GM21576 (cell line): ENCODE results near the gene C2CD4C.
"Not testable (repeated sequence)": the region's sequence is repeated elsewhere in the genome, so short reads cannot be mapped to it uniquely, and the experiment has no call there.

Source experiments
- ATAC-seq: cut with Tn5 transposase; IDR thresholded peaks from one replicate; pipeline ENCODE4 v1.9.1; 2021; ENCODE audit warnings: mild to moderate bottlenecking, moderate library complexity; ENCODE audit not compliant: unreplicated experiment

The C2CD4C gene

DNA sequence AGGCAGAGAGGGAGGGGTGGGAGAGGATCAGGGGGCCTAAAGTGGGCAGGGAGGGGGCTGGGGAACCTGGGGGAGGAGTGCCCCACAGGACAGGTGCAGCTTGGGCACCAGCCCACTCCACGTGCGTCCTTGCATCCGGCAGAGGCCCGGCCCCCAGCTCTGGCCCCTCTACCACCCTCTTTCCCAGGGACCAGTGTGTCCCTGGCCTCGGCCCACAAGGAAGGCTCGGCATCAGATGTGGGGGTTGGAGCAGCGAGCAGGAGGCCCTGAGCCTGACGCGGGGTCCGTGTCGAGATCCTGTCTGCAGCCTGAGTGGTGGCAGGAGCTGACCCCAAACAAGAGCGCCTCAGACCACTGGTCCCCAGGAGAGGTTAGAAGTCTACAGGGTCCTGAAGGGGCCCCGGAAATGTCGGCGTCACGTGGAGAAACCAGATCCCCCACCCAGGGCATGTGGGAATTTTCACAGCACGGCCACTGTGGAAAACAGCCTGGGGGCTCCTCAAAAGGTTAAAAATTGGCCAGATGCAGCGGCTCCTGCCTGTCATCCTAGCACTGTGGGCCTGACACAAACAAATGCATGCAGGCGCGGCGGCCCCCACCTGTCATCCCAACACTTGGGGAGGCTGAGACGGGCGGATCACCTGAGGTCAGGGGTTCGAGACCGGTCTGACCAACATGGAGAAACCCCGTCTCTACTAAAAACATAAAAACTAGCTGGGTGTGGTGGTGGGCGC is 30.4 kb upstream of the C2CD4C start:
- no peak for ATAC-seq

DNA sequence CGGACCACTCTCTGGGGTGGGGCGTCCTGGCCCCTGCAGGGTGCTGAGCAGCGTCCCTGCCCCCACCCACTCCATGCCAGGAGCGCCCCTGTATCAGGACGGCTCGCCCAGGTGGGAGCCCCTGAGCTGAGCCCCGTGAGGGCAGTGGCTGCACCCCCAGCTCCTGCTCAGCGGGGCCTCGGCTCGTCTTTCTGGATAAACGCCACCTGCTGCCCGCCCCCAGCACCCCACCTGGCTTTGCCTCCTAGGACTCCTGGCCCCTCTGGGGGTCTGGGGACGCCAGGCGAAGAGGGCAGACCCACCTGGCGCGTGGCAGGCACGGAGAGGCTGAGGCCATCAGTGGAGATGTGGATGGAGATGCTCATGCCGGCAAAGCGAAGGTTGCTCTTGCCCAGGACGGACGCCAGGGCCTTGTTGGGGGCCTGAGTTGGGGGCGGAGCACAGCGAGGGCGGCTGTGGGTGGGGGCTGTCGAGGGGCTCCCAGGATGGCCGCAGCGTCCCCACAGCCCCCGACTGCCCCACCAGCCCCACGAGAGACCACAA is 29.5 kb upstream of the C2CD4C start:
- ATAC-seq: no peak

DNA sequence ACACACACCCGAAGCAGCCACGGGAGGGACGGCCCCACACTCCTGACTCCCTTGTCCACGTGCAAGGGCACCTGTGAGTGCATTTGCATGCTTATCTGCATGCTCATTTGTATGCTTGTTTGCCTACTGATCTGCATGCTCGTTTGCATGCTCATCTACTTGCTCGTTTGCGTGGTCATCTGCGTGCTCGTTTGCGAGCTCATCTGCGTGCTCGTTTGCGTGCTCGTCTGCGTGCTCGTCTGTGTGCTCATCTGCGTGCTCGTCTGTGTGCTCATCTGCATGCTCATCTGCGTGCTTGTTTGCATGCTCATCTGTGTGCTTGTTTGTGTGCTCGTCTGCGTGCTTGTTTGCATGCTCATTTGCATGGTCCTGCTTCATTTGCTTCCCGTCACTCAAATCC is 28.1 kb upstream of the C2CD4C start:
- ATAC-seq: no peak

DNA sequence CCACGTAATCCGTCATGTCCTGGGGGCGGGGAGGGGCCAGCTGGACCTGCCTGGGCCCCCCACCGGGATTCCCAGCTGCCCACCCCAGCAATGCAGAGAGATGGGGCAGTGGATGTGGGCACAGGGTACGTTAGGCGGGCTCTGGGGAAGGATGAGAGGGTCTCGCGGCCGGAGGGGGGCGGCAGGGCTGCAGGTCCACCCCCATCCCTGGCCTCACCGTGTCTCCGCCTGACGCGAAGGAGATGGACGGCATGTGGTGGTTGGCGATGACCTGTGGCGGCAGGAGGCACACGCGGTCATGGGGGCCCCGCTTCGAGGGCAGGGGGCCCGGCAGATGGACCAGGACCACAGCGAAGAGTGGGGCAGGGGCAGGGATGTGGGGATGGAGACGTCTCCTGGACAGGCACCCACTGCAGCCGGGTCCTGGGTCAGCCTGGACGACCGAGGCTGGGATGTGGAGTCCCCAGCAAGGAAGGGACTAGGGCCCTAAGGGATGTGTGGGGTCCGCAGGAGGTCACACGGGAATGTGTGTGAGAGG is 27.5 kb upstream of the C2CD4C start:
- no peak for ATAC-seq

DNA sequence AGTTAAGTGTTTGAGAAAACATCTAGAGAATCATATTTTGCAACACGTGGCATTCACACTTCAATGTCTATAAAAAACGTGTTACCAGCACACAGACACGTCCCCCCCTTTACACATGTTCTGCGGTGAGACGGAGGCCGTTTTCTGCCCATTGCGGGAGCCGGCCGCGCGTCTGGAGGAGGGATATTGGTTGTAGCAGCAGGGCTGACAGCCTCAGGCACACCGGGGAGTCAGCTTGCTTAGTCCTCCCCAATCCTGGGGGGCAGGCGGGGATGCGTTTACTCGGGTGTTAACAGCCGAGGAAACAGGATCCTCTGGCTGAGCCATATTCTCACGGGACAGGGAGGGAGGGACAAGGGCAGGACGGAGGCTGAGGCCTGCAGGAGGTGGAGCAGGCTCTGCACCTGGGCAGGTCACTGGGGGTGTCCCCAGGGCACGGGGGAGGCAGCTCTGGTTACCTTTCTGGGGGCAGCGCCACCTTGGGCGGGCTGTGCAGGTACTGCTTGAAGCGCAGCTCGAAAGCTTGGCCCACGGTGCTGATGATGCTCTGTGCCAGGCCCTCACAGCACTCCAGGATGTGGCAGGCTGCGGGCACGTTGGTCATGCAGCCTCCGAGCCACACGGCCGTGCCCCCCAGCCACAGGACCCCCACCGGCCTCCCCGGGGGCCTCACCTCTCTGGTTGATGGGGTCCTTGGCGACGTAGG is 26.9 kb upstream of the C2CD4C start:
- ATAC-seq: no peak

DNA sequence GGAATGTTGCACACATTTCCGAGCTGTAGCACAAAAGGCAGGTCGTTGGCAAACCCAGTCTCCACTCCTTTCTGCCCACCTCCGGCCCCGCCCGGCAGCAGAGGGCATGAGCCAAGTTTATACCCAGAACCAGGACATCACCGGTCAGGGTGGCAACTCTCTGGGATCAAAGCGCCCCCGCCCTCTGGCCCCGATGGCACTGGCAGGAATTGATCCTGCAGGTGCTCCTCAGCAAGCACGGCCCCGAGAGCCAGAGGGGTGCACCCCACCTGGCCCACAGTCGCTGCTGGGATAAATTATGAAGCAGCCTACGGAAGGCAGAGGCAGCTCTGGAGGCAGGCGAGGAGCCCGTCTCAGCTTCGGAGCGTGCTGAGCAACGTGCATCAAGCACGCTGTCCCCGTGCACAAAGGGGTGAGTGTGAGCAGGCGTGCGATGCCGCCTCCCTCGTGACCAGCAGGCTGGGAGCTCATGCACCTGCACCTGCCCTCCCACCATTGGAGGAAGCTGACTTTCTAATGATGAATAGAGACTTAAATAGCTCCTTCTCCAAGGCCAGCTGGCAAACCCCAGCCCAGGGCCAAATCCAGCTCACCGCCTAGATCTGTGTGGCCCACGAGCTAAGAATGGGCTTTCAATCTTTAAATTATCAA is 26.2 kb upstream of the C2CD4C start:
- ATAC-seq: no peak

DNA sequence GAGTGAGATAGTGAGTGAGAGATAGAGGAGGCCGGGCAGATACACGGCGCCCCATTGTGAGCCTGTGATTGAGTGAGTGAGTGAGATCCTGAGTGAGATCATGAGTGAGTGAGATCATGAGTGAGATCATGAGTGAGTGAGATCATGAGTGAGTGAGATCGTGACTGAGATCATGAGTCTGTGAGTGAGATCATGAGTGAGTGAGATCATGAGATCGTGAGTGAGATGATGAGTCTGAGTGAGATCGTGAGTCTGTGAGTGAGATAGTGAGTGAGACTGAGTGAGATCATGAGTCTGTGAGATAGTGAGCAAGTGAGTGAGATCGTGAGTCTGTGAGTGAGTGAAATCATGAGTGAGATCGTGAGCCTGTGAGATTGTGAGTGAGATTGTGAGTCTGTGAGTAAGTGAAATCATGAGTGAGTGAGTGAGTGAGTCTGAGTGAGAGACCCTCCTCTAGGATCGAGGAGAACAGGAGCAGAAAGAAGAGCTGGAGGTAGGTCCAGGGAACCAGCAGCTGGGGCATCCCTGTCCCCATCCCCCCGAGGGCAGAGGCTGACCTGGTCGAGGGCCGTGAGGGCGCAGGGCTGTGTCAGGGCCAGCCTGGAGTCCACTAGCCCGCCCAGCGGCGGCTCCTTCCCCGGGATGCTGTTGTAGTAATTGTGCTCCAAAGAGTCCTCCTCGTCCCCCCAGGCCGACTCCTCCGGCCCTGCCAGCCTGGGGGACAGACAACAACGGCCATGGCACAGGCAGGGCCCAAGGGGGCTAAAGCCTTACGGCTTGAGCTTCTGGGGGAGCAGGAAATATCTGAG is 25.4 kb upstream of the C2CD4C start:
- no peak for ATAC-seq

DNA sequence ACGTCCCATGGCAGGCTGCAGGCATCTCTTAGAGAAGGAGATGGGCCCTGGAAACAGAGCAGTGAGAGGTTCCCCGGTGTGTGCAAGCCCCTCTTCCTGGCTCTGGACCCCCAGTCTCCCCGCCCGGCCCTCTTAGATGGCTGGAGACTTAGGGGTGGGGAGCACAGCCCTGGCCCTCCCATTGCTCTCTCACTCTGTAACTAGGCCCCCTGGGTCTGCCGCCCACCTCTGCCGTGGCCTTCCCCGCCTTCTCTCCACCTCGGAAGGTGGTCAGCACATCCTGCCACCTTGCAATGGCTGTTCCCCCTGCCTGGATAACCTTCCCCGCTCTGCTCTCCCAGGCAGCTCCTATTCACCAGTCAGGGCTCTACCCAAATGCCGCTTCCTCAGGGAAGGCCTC is 21.8 kb upstream of the C2CD4C start:
- no peak for ATAC-seq

DNA sequence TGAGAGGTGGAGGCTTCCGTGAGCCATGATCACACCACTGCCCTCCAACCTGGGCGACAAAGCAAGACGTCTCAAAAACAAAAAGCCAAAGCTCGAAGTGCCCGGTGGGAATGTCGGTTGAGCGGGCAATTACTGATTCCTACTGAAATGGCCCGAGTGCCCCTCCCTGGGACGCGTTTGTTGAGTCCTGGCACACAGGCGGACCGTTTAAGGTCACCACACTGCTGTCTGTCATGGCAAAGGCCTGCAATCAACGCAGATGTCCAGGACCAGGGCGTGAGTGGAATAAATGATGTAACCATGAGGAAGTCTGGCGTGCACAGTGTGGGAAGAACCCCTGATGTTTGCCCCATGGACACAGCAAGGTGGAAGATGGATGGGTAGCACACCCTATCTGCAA is 19.2 kb upstream of the C2CD4C start:
- no peak for ATAC-seq

DNA sequence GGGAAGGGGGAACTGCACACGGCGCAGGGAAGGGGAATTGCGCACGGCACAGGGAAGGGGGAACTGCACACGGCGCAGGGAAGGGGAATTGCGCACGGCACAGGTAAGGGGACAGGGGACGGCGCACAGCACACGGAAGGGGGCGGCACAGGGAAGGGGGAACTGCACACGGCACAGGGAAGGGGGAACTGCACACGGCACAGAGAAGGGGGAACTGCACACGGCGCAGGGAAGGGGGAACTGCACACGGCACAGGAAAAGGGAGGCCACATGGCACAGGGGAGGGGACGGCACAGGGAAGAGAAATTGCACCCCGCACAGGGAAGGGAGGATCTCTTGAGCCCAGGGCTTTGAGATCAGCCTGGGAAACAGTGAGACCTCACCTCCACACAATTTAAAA is 18.7 kb upstream of the C2CD4C start:
- ATAC-seq: not testable (repeated sequence)

DNA sequence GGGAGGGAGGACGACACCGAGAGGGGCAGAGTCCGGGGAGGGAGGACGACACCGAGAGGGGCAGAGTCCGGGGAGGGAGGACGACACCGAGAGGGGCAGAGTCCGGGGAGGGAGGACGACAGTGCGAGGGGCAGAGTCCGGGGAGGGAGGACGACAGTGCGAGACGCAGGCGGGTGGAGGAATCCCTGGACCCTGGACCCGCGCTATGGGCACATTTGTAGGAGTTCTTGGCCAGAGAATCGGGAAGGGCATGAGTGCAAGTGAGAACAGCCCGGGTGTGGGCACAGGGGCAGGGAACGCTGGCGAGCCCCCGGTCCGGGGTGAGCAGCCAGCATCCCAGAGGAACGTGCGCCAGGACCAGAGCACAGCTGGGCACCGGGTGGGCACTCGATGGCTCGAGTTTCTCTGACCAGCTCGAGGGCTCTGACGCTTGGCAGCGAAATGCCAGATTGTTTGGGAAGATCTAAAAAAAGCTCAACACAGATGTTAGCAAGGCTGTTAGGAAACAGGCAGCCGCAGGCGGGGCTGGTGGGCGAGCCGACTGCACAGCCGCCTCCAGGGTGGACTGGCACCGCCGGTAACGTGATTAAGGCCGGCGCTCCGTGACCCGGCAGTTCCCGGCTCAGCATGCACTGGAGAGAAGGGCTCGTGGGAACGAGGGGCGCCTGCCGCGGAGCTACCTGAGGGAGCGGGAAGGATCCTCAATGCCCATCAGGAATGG is 17.9 kb upstream of the C2CD4C start:
- no peak for ATAC-seq

DNA sequence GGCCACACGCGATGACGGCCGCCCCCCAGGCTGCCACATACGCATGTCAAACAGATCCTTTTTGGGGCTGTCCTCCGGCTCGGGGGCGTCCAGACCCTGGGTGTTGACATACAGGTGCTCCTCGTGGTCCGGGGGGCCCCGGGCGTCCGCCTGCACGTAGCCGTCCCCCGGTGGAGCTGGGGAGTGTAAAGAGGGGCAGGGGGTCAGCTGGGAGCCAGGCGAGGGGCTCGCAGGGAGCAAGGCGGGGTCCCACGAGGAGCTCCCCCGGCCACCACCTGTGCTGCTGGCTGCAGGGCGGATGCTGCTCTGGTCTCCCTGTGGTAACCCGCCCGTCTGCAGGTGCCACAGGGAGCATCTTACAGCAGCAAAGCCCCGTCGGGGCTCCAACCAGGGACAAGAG is 16.1 kb upstream of the C2CD4C start:
- ATAC-seq: no peak

DNA sequence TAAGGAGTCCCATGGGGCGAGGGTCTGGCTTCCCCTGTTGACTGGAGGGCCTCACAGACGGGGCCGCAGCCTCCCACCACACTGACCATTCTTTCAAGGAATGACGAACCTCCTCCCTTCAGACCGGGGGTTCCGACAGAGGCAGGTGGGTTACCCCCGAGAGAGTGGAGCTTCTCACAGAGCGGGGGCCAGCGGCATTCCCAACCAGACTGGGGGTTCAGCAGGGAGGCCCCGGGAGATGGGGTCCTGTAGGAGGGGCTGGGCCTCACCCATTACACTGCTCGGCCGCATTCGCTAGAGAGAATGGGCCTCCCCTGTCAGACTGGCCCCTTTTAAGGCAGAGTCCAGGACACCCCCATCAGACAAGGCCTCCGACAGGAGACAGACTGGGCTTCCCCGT is 15.6 kb upstream of the C2CD4C start:
- no peak for ATAC-seq

DNA sequence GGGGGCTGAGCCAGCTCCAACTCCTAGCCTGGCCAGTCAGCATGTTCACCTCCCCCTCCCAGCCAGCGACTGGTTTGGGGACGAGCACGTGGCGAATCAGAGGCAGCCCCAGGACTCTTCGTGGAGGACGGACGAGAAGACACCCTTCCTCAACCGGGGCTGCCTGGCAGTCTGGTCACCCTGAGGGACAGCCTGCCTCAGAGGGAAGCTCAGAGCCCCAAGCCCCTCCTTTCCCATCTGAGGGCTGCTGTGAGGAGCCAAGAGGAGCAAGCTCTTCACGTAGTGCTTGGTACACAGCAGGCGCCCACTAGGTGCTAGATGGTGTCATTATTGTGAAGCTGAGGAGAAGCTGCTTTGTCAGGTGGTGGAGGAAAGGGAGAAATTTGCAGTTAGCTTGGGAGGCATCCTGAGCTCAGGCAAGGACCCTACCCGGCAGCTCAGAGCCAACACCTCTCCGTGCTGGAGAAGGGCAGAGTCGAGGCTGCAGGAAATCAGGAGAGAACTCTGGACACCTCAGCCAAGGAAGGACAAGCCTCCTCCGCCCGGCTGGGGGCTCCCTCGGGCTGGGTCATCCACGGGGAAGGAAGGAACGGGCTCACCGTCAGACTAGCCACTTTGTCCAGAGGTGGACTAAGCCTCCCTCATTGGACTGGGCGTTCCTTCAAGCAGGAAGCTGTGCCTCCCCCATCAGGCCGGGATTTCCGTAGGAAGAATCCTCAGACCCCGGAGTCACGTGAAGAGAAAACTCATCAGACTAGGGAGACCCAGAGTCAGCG is 14.9 kb upstream of the C2CD4C start:
- no peak for ATAC-seq

DNA sequence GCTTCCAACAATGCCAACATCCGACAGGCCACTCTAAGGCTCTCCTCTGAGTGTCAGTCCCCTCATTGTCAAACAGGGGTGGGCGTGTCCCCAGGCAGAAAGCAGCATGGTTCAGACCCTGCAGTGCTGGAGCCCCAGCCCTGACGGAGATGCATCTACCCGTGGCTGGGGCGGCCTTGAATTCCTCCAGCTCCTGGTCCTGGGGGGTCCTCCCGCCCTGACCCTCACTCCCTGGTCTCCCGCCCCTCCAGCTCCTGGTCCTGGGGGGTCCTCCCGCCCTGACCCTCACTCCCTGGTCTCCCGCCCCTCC is 13.9 kb upstream of the C2CD4C start:
- ATAC-seq: not testable (repeated sequence)

DNA sequence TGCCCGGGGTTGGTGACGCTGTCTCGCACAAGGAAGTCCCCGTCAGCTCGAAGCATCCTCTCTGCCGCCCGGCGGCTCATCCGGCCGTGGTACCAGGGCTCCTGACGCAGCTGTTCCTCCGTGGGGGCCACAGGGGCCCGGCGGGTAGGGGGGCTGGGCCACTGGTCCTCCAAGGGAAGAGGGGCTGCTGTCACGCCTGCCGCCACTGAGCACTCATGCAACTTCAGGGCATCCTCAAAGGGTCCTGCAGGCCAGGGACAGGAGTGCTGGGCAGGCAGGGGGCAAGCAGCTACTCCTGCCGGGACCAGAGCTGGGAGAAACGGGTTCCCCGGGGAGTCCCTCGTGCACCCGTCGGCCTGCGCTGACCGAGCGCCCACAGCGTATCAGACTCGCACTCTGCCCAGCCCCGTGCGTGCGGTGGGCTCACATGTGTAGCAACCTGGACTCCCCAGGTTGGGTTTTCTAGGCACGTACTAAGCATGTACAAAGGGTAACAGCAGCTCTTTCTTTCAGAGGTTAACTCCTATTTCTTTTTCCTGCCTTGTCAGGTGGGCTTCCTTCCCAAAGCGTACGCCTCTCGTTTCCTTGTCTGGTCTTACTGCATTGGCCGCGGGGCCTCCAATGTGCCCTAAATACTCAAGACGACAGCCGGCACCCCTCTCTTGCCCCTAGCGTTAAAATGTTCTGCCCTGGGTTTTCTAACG is 13.4 kb upstream of the C2CD4C start:
- no peak for ATAC-seq

DNA sequence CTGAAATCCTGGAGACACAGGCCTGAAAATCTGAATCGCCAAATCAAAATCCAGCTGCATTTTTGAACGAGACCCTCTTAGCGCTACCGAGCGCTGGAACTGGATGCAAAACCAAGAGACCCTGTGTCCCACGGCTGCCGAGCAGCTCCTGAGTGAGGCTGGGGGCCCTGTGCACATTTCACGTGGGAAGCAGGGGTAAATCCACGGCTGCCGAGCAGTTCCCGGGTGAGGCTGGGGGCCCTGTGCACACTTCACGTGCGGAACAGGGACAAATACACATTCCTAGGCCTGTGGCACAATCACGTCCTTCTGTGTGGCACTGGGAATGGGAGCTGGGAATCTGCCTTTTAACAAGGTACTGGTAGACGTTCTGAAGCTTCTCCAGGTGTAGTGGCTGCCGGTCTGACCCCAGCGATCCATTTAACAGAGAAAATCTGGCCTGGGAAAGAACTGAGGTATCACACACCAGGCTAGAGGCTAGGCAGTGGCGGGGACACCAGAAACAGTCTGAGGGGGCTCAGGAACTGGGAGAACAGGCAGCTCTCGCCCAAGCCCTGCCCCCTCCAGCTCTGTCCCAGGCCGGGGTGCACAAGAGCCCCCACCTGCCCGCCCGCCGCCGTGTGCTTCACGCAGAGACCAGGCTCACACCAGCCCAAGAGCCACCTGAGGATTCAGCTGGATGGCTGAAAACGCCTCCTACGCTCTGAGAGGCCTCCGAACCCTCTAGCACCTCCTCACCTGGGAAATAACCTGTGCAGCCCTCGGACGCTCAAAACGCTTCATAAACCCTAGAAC is 11.0 kb upstream of the C2CD4C start:
- no peak for ATAC-seq
